Dermis lymphatic vessel endothelial cell (primary cell): ENCODE results near the gene GOLGA8Q. TPM values are rescaled to one million over a fixed set of nuclear protein-coding genes. Genes with fewer than 3 reads are reported as not detected.

Source experiments
- total RNA-seq: library from RNA; depleted of rRNA; stranded (reverse); fragments of >200 nt; gene quantifications from 2 replicates; pipeline ENCODE4 v1.2.1, GENCODE V29; 2014

Gene GOLGA8Q, protein sequence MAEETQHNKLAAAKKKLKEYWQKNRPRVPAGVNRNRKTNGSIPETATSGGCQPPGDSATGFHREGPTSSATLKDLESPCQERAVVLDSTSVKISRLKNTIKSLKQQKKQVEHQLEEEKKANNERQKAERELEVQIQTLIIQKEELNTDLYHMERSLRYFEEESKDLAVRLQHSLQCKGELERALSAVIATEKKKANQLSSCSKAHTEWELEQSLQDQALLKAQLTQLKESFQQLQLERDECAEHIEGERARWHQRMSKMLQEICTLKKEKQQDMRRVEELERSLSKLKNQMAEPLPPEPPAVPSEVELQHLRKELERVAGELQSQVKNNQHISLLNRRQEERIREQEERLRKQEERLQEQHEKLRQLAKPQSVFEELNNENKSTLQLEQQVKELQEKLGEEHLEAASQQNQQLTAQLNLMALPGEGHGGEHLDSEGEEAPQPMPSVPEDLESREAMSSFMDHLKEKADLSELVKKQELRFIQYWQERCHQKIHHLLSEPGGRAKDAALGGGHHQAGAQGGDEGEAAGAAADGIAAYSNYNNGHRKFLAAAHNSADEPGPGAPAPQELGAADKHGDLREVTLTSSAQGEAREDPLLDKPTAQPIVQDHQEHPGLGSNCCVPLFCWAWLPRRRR
- total RNA-seq, result 0.22 and 0.43 TPM in 2 replicates

DNA sequence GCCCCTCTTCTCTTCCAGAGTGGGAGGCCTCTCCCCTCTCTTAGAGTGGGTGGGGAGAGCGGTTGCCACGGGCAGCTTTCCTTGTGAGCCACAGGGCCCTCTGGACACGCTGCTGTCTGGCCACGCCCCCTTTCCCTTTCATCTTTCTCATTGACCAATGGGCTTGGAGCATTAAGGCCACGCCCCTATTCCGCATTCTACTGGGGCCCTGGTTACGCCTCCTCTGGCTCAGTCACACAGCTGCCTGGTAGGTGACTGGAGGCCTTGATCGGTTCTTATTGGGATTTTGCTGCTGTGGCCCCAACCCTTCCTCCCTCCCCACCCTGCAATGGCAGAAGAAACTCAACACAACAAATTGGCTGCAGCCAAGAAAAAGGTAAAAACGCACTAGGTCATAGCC lies at the start of gene GOLGA8Q:
Gene GOLGA8Q (plus strand): TSS at position 301 of the 400 bp plus-strand sequence. CDS start 28 bp downstream, at position 329.

DNA sequence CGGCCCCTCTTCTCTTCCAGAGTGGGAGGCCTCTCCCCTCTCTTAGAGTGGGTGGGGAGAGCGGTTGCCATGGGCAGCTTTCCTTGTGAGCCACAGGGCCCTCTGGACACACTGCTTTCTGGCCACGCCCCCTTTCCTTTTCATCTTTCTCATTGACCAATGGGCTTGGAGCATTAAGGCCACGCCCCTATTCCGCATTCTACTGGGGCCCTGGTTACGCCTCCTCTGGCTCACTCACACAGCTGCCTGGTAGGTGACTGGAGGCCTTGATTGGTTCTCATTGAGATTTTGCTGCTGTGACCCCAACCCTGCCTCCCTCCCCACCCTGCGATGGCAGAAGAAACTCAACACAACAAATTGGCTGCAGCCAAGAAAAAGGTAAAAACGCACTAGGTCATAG lies 51.9 kb downstream of the GOLGA8Q start, which contains the start of gene GOLGA8H:
Gene GOLGA8H (plus strand): TSS at position 233 of the 400 bp plus-strand sequence. CDS start 98 bp downstream, at position 331.

Other genes with a start within 250 kb of the GOLGA8Q start
- 0.60 and 1.6 TPM in 2 replicates for gene CHRFAM7A, start 158.5 kb upstream of the GOLGA8Q start, total RNA-seq
- gene GOLGA8R, start 137.8 kb upstream of the GOLGA8Q start, total RNA-seq, result 0.33 and 0.60 TPM in 2 replicates
- 0.69 and 0.98 TPM in 2 replicates for gene GOLGA8H, start 52.0 kb downstream of the GOLGA8Q start, total RNA-seq